Measurements from ENCODE around the gene STUB1.
"Not testable (repeated sequence)": the region's sequence is repeated elsewhere in the genome, so short reads cannot be mapped to it uniquely, and the experiment has no call there.

Gene STUB1

GRCh38 chr16:712740-713250 is 32.6 kb downstream of the STUB1 start:
- Histone ChIP-seq H3K27me3 (ENCODE audit: control insufficient read depth in 2 of 2, insufficient read depth in 2 of 2, low read length in 2 of 2) (peaks cover 24 to 44% of the 10 kb centered on the region in 2 donors), H3K4me1 (ENCODE audit: control insufficient read depth in 2 of 2, insufficient read depth in 2 of 2, low read length in 2 of 2) (peaks cover 12 to 13% of the 10 kb centered on the region in 2 donors)
- H3K9ac ChIP-seq (ENCODE audit: low read depth in 1 of 2, low read length in 2 of 2); H3K36me3 ChIP-seq (ENCODE audit: control insufficient read depth in 2 of 2, insufficient read depth in 2 of 2, low read length in 2 of 2); H3K4me3 ChIP-seq (ENCODE audit: low read length in 2 of 2); H3K9me3 ChIP-seq (ENCODE audit: control insufficient read depth in 2 of 2, low read length in 2 of 2); H3K27ac ChIP-seq (ENCODE audit: low read depth in 2 of 2, low read length in 2 of 2): not testable (repeated sequence)

- Histone ChIP-seq H3K9ac (ENCODE audit: low read depth in 1 of 2, low read length in 2 of 2) (no peak overlapping the region), H3K9me3 (ENCODE audit: control insufficient read depth in 2 of 2, low read length in 2 of 2) (no peaks in the 10 kb centered on the region), H3K27me3 (ENCODE audit: control insufficient read depth in 2 of 2, insufficient read depth in 2 of 2, low read length in 2 of 2) (peaks cover 18 to 33% of the 10 kb centered on the region in 2 donors), H3K4me3 (ENCODE audit: low read length in 2 of 2) (no peak overlapping the region), H3K27ac (ENCODE audit: low read depth in 2 of 2, low read length in 2 of 2) (no peak overlapping the region), H3K4me1 (ENCODE audit: control insufficient read depth in 2 of 2, insufficient read depth in 2 of 2, low read length in 2 of 2) (peaks cover 21 to 25% of the 10 kb centered on the region in 2 donors), H3K36me3 (ENCODE audit: control insufficient read depth in 2 of 2, insufficient read depth in 2 of 2, low read length in 2 of 2) (no peaks in the 10 kb centered on the region)
Measured at GRCh38 chr16:714079-714478, 33.9 kb downstream of the STUB1 start.

GRCh38 chr16:714558-715476 is 34.6 kb downstream of the STUB1 start, which contains the start of gene METRN:
TSS of gene METRN (plus strand) at chr16:715118. CDS start at chr16:715290, 172 bp downstream.
- Histone ChIP-seq H3K27me3 (ENCODE audit: control insufficient read depth in 2 of 2, insufficient read depth in 2 of 2, low read length in 2 of 2) (peaks cover 13 to 28% of the 10 kb centered on the region in 2 donors), H3K4me1 (ENCODE audit: control insufficient read depth in 2 of 2, insufficient read depth in 2 of 2, low read length in 2 of 2) (peaks cover 28 to 31% of the 10 kb centered on the region in 2 donors), H3K27ac (ENCODE audit: low read depth in 2 of 2, low read length in 2 of 2) (no peak within 1 kb of the TSS), H3K36me3 (ENCODE audit: control insufficient read depth in 2 of 2, insufficient read depth in 2 of 2, low read length in 2 of 2) (no peaks in the 10 kb centered on the region), H3K9ac (ENCODE audit: low read depth in 1 of 2, low read length in 2 of 2) (peak within 1 kb of the TSS in 1 of 2 donors; percentile 43), H3K9me3 (ENCODE audit: control insufficient read depth in 2 of 2, low read length in 2 of 2) (no peaks in the 10 kb centered on the region), H3K4me3 (ENCODE audit: low read length in 2 of 2) (peak within 1 kb of the TSS; percentile 48 to 61)

- no peaks in the 10 kb centered on the region for H3K9me3 ChIP-seq (ENCODE audit: control insufficient read depth in 2 of 2, low read length in 2 of 2)
- peak overlapping the region; percentile 48 to 61 for H3K4me3 ChIP-seq (ENCODE audit: low read length in 2 of 2)
- H3K36me3 ChIP-seq (ENCODE audit: control insufficient read depth in 2 of 2, insufficient read depth in 2 of 2, low read length in 2 of 2) = no peaks in the 10 kb centered on the region
- H3K9ac ChIP-seq (ENCODE audit: low read depth in 1 of 2, low read length in 2 of 2) = peak overlapping the region in 1 of 2 donors; percentile 43
- H3K27me3 ChIP-seq (ENCODE audit: control insufficient read depth in 2 of 2, insufficient read depth in 2 of 2, low read length in 2 of 2) = peaks cover 13 to 21% of the 10 kb centered on the region in 2 donors
- no peak overlapping the region for H3K27ac ChIP-seq (ENCODE audit: low read depth in 2 of 2, low read length in 2 of 2)
- peaks cover 36 to 39% of the 10 kb centered on the region in 2 donors for H3K4me1 ChIP-seq (ENCODE audit: control insufficient read depth in 2 of 2, insufficient read depth in 2 of 2, low read length in 2 of 2)
Measured at GRCh38 chr16:715477-716199, 35.4 kb downstream of the STUB1 start.

GRCh38 chr16:716200-716568 is 36.0 kb downstream of the STUB1 start:
- Histone ChIP-seq H3K4me3 (ENCODE audit: low read length in 2 of 2) (peak overlapping the region in 1 of 2 donors; percentile 37), H3K36me3 (ENCODE audit: control insufficient read depth in 2 of 2, insufficient read depth in 2 of 2, low read length in 2 of 2) (no peaks in the 10 kb centered on the region), H3K27ac (ENCODE audit: low read depth in 2 of 2, low read length in 2 of 2) (no peak overlapping the region), H3K27me3 (ENCODE audit: control insufficient read depth in 2 of 2, insufficient read depth in 2 of 2, low read length in 2 of 2) (peaks cover 11 to 15% of the 10 kb centered on the region in 2 donors), H3K9me3 (ENCODE audit: control insufficient read depth in 2 of 2, low read length in 2 of 2) (no peaks in the 10 kb centered on the region), H3K4me1 (ENCODE audit: control insufficient read depth in 2 of 2, insufficient read depth in 2 of 2, low read length in 2 of 2) (peaks cover 38 to 41% of the 10 kb centered on the region in 2 donors), H3K9ac (ENCODE audit: low read depth in 1 of 2, low read length in 2 of 2) (peak overlapping the region in 1 of 2 donors; percentile 20)

GRCh38 chr16:716768-717325 is 36.6 kb downstream of the STUB1 start:
- no peaks in the 10 kb centered on the region for H3K9me3 ChIP-seq (ENCODE audit: control insufficient read depth in 2 of 2, low read length in 2 of 2)
- peaks cover 43 to 47% of the 10 kb centered on the region in 2 donors for H3K4me1 ChIP-seq (ENCODE audit: control insufficient read depth in 2 of 2, insufficient read depth in 2 of 2, low read length in 2 of 2)
- no peak overlapping the region for H3K27ac ChIP-seq (ENCODE audit: low read depth in 2 of 2, low read length in 2 of 2)
- H3K9ac ChIP-seq (ENCODE audit: low read depth in 1 of 2, low read length in 2 of 2) = no peak overlapping the region
- H3K4me3 ChIP-seq (ENCODE audit: low read length in 2 of 2) = no peak overlapping the region
- no peaks in the 10 kb centered on the region for H3K36me3 ChIP-seq (ENCODE audit: control insufficient read depth in 2 of 2, insufficient read depth in 2 of 2, low read length in 2 of 2)
- H3K27me3 ChIP-seq (ENCODE audit: control insufficient read depth in 2 of 2, insufficient read depth in 2 of 2, low read length in 2 of 2) = peaks cover 10 to 12% of the 10 kb centered on the region in 2 donors

GRCh38 chr16:717450-718245 is 37.4 kb downstream of the STUB1 start:
- Histone ChIP-seq H3K9ac (ENCODE audit: low read depth in 1 of 2, low read length in 2 of 2) (no peak overlapping the region), H3K9me3 (ENCODE audit: control insufficient read depth in 2 of 2, low read length in 2 of 2) (no peaks in the 10 kb centered on the region), H3K4me3 (ENCODE audit: low read length in 2 of 2) (no peak overlapping the region), H3K27ac (ENCODE audit: low read depth in 2 of 2, low read length in 2 of 2) (no peak overlapping the region), H3K27me3 (ENCODE audit: control insufficient read depth in 2 of 2, insufficient read depth in 2 of 2, low read length in 2 of 2) (peaks cover 10 to 12% of the 10 kb centered on the region in 2 donors), H3K4me1 (ENCODE audit: control insufficient read depth in 2 of 2, insufficient read depth in 2 of 2, low read length in 2 of 2) (peaks cover 44 to 47% of the 10 kb centered on the region in 2 donors), H3K36me3 (ENCODE audit: control insufficient read depth in 2 of 2, insufficient read depth in 2 of 2, low read length in 2 of 2) (no peaks in the 10 kb centered on the region)

GRCh38 chr16:718389-718788 is 38.2 kb downstream of the STUB1 start:
- H3K27ac ChIP-seq (ENCODE audit: low read depth in 2 of 2, low read length in 2 of 2) = no peak overlapping the region
- H3K4me1 ChIP-seq (ENCODE audit: control insufficient read depth in 2 of 2, insufficient read depth in 2 of 2, low read length in 2 of 2) = peaks cover 44 to 47% of the 10 kb centered on the region in 2 donors
- H3K27me3 ChIP-seq (ENCODE audit: control insufficient read depth in 2 of 2, insufficient read depth in 2 of 2, low read length in 2 of 2) = peaks cover 10 to 12% of the 10 kb centered on the region in 2 donors
- H3K36me3 ChIP-seq (ENCODE audit: control insufficient read depth in 2 of 2, insufficient read depth in 2 of 2, low read length in 2 of 2) = no peaks in the 10 kb centered on the region
- peak overlapping the region in 1 of 2 donors; percentile 26 for H3K4me3 ChIP-seq (ENCODE audit: low read length in 2 of 2)
- H3K9me3 ChIP-seq (ENCODE audit: control insufficient read depth in 2 of 2, low read length in 2 of 2) = no peaks in the 10 kb centered on the region
- H3K9ac ChIP-seq (ENCODE audit: low read depth in 1 of 2, low read length in 2 of 2) = no peak overlapping the region

- Histone ChIP-seq H3K9ac (ENCODE audit: low read depth in 1 of 2, low read length in 2 of 2) (peak overlapping the region; percentile 10 to 52), H3K4me1 (ENCODE audit: control insufficient read depth in 2 of 2, insufficient read depth in 2 of 2, low read length in 2 of 2) (peaks cover 44 to 47% of the 10 kb centered on the region in 2 donors), H3K4me3 (ENCODE audit: low read length in 2 of 2) (peak overlapping the region; percentile 31 to 41)
Measured at GRCh38 chr16:718922-719321, 38.7 kb downstream of the STUB1 start.

More at GRCh38 chr16:718922-719321, 38.7 kb downstream of the STUB1 start:
- peaks cover 8 to 9% of the 10 kb centered on the region in 2 donors for H3K27me3 ChIP-seq (ENCODE audit: control insufficient read depth in 2 of 2, insufficient read depth in 2 of 2, low read length in 2 of 2)
- H3K36me3 ChIP-seq (ENCODE audit: control insufficient read depth in 2 of 2, insufficient read depth in 2 of 2, low read length in 2 of 2) = no peaks in the 10 kb centered on the region
- peak overlapping the region; percentile 53 to 67 for H3K27ac ChIP-seq (ENCODE audit: low read depth in 2 of 2, low read length in 2 of 2)
- H3K9me3 ChIP-seq (ENCODE audit: control insufficient read depth in 2 of 2, low read length in 2 of 2) = no peaks in the 10 kb centered on the region
